ENCODE results near the gene TFPI2. TPM values are rescaled to one million over a fixed set of nuclear protein-coding genes. Genes with fewer than 3 reads are reported as not detected.
A peak's percentile ranks its signal among the peaks of the same experiment; 100 is the strongest.
"Not testable (repeated sequence)": the region's sequence is repeated elsewhere in the genome, so short reads cannot be mapped to it uniquely, and the experiment has no call there.

The TFPI2 gene
- total RNA-seq, 1 donor from 2014 or later = 33.7 TPM

DNA sequence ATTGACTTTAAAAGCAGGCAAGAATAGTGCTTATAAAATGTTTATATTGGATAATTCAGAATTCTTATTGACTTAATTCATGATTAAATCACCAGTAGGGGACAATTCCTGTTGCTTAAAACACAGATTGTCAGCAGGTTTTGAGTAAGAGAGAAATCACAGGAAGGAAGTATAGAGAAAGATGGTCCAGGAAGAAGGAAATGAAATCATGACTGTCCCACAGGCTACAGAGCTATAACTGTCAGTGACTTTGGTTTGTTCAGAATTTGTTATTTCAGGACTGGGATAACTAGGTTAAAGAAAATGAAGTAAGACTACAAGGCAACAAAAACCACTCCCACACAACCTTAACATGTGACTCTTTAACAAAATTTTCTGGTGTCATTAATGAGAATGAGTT, 22.6 kb upstream of the TFPI2 start:
- Histone ChIP-seq H3K27me3 (ENCODE audit: control insufficient read depth, insufficient read depth, low read length) (no peaks in the 10 kb centered on the region), H3K4me3 (ENCODE audit: low read depth, low read length) (no peak overlapping the region), H3K36me3 (ENCODE audit: control insufficient read depth, insufficient read depth, low read length) (no peaks in the 10 kb centered on the region)
- DNase-seq (ENCODE audit: low read depth) = no peak
- TF ChIP-seq, protein P1, sequence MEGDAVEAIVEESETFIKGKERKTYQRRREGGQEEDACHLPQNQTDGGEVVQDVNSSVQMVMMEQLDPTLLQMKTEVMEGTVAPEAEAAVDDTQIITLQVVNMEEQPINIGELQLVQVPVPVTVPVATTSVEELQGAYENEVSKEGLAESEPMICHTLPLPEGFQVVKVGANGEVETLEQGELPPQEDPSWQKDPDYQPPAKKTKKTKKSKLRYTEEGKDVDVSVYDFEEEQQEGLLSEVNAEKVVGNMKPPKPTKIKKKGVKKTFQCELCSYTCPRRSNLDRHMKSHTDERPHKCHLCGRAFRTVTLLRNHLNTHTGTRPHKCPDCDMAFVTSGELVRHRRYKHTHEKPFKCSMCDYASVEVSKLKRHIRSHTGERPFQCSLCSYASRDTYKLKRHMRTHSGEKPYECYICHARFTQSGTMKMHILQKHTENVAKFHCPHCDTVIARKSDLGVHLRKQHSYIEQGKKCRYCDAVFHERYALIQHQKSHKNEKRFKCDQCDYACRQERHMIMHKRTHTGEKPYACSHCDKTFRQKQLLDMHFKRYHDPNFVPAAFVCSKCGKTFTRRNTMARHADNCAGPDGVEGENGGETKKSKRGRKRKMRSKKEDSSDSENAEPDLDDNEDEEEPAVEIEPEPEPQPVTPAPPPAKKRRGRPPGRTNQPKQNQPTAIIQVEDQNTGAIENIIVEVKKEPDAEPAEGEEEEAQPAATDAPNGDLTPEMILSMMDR (IDR thresholded peaks at IDR 0.05; ENCODE audit: insufficient read depth, low read length, poor library complexity, severe bottlenecking) = no peak

DNA sequence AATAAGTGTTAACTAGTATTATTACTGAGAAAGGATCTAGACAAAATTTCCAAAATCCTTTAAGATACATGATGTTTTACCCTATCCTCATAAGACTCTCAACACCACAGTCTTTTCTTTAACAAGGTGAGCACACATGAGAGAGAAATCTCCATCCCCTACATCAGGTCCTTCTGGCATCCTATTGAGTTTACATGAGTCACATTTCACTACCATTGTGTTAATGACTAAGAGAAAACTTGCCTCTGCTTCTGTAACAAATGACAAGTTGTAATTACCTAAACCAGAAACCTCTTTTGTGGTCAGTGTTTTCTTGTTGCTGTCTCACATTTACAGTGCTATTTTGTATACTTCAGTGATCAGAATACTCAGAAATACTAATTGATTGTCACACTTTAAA, 21.1 kb upstream of the TFPI2 start:
- not testable (repeated sequence) for H3K27me3 ChIP-seq (ENCODE audit: control insufficient read depth, insufficient read depth, low read length); H3K36me3 ChIP-seq (ENCODE audit: control insufficient read depth, insufficient read depth, low read length); H3K4me3 ChIP-seq (ENCODE audit: low read depth, low read length); DNase-seq (ENCODE audit: low read depth)

DNA sequence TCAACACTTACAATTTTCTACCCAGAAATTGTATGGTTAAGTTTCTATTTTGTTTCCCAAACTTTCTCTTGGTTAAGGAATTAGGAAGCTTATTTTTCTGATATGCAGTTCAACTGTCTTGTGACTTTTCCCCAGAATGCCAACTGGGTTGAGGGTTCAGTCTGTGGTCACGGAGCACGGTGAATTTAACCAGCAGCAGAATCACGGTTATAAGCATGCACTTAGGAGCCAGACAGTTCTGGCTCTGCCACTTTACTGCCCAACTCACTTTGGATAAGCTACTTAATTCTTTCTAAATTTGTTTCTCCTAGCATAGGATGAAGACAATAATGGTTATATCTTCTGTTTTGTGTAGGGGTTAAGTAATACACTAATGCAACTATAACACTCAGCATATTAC, 20.7 kb upstream of the TFPI2 start:
- H3K36me3 ChIP-seq (ENCODE audit: control insufficient read depth, insufficient read depth, low read length); H3K4me3 ChIP-seq (ENCODE audit: low read depth, low read length); H3K27me3 ChIP-seq (ENCODE audit: control insufficient read depth, insufficient read depth, low read length); DNase-seq (ENCODE audit: low read depth): not testable (repeated sequence)

DNA sequence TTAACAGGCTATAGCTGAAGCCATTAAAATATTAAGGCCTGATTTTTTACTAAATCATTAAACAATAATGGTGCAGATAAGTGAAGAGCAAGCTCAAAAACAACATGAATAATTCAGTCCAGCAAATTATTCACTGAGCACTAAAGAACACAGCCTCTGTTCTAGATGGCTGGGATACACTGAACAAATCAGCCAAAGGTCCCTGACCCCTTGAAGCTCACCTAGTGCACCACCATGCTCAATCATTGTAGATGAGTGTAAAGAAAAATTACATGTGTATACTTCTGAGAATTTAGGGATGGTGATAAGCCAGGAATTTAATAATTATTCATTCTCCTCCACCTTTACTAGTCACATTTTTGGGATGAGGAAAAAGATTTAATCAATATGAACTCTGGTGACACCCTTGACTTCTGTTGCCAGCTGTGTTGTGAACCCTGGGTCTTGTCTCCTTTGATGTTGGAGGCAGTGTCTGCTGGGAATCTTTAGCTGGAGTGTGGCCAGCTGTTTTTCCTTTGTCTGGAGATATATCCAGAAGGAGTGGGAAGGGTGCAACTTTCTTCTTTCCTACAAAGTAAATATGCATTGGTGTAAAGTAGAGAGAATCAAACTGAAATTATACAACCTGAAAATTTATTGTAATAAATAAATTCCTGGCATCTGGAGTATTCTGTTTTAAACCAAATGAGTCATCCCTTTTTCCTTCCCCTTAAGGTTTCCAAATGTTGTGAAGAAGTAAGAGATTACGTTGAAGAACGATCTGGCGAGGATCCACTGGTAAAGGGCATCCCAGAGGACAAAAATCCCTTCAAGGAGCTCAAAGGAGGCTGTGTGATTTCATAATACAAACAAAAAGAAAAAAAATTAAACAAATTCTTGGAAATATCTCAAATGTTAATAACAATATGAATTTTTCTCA, 19.8 kb upstream of the TFPI2 start:
- DNase-seq (ENCODE audit: low read depth) = no peak
- Histone ChIP-seq H3K4me3 (ENCODE audit: low read depth, low read length) (no peak overlapping the region), H3K27me3 (ENCODE audit: control insufficient read depth, insufficient read depth, low read length) (no peaks in the 10 kb centered on the region), H3K36me3 (ENCODE audit: control insufficient read depth, insufficient read depth, low read length) (no peaks in the 10 kb centered on the region)
- TF ChIP-seq, protein P1 (IDR thresholded peaks at IDR 0.05; ENCODE audit: insufficient read depth, low read length, poor library complexity, severe bottlenecking) = no peak

DNA sequence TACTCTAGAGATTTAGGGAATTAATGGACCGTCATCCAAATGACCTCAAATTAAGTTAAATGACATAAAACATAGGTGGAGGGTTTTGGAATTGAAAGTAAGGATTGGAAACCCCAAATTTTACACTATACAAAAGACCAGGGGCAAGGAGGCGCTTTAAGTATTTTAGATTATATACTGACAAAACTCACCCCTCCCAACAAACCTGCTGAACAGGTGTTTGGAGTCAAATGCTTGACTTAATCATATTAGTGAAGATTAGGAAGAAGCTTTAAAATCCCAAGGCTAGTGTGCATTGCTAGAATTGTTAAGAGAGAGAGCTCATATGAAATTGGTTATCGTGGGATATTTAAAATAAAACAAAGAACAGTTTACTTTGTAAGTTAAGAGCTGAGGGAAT, 15.7 kb upstream of the TFPI2 start, which contains the start of gene GNGT1:
Gene GNGT1 (plus strand): TSS at position 301 of the 400 bp plus-strand sequence. CDS start 180 bp downstream, outside the sequence.
- no peaks in the 10 kb centered on the region for H3K27me3 ChIP-seq (ENCODE audit: control insufficient read depth, insufficient read depth, low read length)

DNA sequence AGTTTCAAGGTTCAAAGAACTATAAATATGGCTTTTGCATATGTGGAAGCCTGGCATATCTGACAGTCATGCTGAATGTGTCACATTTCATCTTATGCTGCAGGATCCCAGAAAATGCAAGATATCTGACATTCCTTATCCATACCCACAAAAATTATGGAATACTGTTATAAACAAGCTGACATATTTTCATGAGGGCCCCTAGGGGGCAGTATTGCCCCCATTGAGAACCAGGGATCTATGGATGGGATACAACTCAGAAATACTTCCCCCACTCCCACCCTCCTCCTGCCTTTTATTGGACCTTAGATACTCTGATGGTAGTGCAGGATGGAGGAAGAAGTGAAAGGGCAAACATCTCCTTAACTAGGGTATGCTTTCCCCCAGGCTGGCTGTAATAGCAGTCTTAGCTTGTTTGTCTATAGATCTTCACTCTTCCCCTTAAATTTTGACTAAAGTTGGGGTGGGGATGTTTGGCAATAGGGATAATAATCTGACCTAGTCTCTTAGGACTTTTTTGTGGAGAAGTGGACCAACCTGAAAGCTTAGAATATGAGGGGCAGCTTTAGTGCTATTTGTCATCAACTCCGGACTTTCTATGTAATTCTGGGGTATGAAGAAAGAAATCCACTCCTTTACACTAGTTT, 12.3 kb upstream of the TFPI2 start:
- DNase-seq (ENCODE audit: low read depth) = no peak
- TF ChIP-seq, protein P1 (IDR thresholded peaks at IDR 0.05; ENCODE audit: insufficient read depth, low read length, poor library complexity, severe bottlenecking) = peak; percentile 83
- H3K27me3 ChIP-seq (ENCODE audit: control insufficient read depth, insufficient read depth, low read length) = no peaks in the 10 kb centered on the region
- no peaks in the 10 kb centered on the region for H3K36me3 ChIP-seq (ENCODE audit: control insufficient read depth, insufficient read depth, low read length)
- no peak overlapping the region for H3K4me3 ChIP-seq (ENCODE audit: low read depth, low read length)

More for the DNA sequence above, 15.7 kb upstream of the TFPI2 start, which contains the start of gene GNGT1:
- no peak within 1 kb of the TSS for H3K4me3 ChIP-seq (ENCODE audit: low read depth, low read length)
- DNase-seq (ENCODE audit: low read depth) = no peak
- H3K36me3 ChIP-seq (ENCODE audit: control insufficient read depth, insufficient read depth, low read length) = no peaks in the 10 kb centered on the region
- TF ChIP-seq, protein P1 (IDR thresholded peaks at IDR 0.05; ENCODE audit: insufficient read depth, low read length, poor library complexity, severe bottlenecking) = no peak
